ENCODE data around the gene PML. TPM values are rescaled to one million over a fixed set of nuclear protein-coding genes. Genes with fewer than 3 reads are reported as not detected.

PML gene
- total RNA-seq, 1 donor from 2014 or later, result 227 TPM

DNA sequence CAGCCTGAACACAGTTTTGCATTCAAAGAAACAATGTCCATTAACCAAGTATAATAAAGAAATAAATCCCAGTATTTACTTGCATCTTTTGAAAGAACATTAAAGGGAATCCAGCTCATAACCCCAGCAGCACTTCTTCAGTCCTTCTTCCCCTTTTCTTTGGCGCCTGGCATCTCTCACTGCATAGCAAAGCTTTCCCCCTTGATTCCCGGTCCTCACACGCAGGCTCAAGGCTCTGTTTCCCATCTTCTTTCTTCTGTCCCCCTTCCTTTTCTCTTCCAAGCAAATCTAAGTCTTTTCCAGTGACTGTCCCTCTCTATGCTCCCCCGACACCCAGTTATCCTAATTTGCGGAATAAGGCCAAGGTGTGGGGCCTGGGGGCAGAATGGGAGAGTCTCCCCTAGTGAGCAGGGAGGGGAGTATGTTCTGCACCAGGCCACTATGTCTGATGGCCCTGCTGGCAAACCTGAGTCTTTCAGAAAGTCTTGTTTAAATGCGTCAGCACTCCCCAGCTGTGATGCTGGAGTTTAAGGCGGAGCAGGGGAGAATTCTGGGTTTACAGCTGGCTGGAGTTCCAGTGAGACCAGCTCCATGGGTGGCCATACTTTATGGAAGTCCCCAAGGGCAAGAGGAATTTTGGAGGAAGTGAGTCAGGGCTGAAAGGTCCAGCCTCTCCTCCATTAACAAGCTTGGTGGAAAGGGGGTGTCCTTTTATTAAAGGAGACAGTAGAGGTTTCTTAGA is 45.8 kb downstream of the PML start:
- Histone ChIP-seq H3K36me3 (peaks cover 13 to 49% of the 10 kb centered on the region in 2 donors), H3K27me3 (no peaks in the 10 kb centered on the region), H3K4me3 (no peak overlapping the region), H3K9me3 (no peaks in the 10 kb centered on the region), H3K4me1 (peaks cover 16 to 25% of the 10 kb centered on the region in 2 donors), H3K27ac (peak overlapping the region; percentile 63 to 88)
- peak in 1 of 2 donors; percentile 90 for DNase-seq (ENCODE audit: low spot score in 2 of 2)
- intact Hi-C loops (cut with DNase I), result no loop called here
- TF ChIP-seq, protein P1, sequence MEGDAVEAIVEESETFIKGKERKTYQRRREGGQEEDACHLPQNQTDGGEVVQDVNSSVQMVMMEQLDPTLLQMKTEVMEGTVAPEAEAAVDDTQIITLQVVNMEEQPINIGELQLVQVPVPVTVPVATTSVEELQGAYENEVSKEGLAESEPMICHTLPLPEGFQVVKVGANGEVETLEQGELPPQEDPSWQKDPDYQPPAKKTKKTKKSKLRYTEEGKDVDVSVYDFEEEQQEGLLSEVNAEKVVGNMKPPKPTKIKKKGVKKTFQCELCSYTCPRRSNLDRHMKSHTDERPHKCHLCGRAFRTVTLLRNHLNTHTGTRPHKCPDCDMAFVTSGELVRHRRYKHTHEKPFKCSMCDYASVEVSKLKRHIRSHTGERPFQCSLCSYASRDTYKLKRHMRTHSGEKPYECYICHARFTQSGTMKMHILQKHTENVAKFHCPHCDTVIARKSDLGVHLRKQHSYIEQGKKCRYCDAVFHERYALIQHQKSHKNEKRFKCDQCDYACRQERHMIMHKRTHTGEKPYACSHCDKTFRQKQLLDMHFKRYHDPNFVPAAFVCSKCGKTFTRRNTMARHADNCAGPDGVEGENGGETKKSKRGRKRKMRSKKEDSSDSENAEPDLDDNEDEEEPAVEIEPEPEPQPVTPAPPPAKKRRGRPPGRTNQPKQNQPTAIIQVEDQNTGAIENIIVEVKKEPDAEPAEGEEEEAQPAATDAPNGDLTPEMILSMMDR (IDR thresholded peaks at IDR 0.05), result no peak

DNA sequence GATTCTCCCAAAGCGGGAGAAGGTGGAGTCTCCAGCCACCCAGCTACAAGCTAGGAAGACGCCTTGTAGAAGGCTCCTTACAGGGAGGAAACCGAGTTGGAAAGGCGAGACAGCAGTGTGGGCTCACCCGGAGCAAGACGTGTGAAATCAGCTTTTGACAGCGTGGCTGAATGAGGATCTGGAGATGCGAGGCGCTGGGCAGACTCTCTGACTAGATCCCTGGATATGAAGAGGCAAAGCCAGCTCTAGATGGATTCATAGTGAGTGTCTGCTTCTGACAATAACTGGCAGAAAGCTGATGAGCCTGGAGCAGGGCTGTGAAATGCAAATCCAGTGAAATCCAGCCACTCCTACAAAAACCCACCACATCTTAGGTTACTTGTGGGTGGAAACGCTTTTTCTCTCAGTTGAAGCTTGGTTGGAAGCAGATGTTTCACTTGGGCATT is 46.8 kb downstream of the PML start:
- intact Hi-C loops (cut with DNase I), result no loop called here
- H3K4me1 ChIP-seq, result peaks cover 16 to 25% of the 10 kb centered on the region in 2 donors
- TF ChIP-seq, protein P1 (IDR thresholded peaks at IDR 0.05), result no peak
- no peak overlapping the region for H3K4me3 ChIP-seq
- peaks cover 10 to 39% of the 10 kb centered on the region in 2 donors for H3K36me3 ChIP-seq
- no peaks in the 10 kb centered on the region for H3K9me3 ChIP-seq
- H3K27me3 ChIP-seq, result no peaks in the 10 kb centered on the region
- DNase-seq (ENCODE audit: low spot score in 2 of 2), result peak in 1 of 2 donors; percentile 63
- peak overlapping the region; percentile 63 to 88 for H3K27ac ChIP-seq

GRCh38 chr15:74041777-74042435 is 47.4 kb downstream of the PML start:
- peak in 1 of 2 donors; percentile 58 for DNase-seq (ENCODE audit: low spot score in 2 of 2)
- TF ChIP-seq, protein P1 (IDR thresholded peaks at IDR 0.05), result no peak
- peaks cover 16 to 23% of the 10 kb centered on the region in 2 donors for H3K4me1 ChIP-seq
- intact Hi-C loops (cut with DNase I), result no loop called here
- peak overlapping the region; percentile 63 to 88 for H3K27ac ChIP-seq
- no peak overlapping the region for H3K4me3 ChIP-seq
- H3K27me3 ChIP-seq, result no peaks in the 10 kb centered on the region
- peaks cover 6 to 33% of the 10 kb centered on the region in 2 donors for H3K36me3 ChIP-seq
- no peaks in the 10 kb centered on the region for H3K9me3 ChIP-seq

GRCh38 chr15:74042603-74043424 is 48.3 kb downstream of the PML start:
- DNase-seq (ENCODE audit: low spot score in 2 of 2), result peak in 1 of 2 donors; percentile 54
- intact Hi-C loops (cut with DNase I), result no loop called here
- H3K27ac ChIP-seq, result peak overlapping the region in 1 of 2 donors; percentile 60
- peaks cover 16 to 24% of the 10 kb centered on the region in 2 donors for H3K4me1 ChIP-seq
- H3K27me3 ChIP-seq, result no peaks in the 10 kb centered on the region
- no peak overlapping the region for H3K4me3 ChIP-seq
- H3K36me3 ChIP-seq, result peaks cover 6 to 26% of the 10 kb centered on the region in 2 donors
- TF ChIP-seq, protein P1 (IDR thresholded peaks at IDR 0.05), result no peak
- no peaks in the 10 kb centered on the region for H3K9me3 ChIP-seq
